ENCODE measurements around the gene TTLL12. TPM values are rescaled to one million over a fixed set of nuclear protein-coding genes. Genes with fewer than 3 reads are reported as not detected.

The TTLL12 gene
- total RNA-seq (2022; extraction: Qiagen RNA extraction; ENCODE audit: low read depth) = 17.5 to 22.3 TPM (median 19.8 TPM) in 5 replicates

GRCh38 chr22:43186272-43187170 is at the start of gene TTLL12:
Gene TTLL12 (minus strand): TSS chr22:43187134. CDS start chr22:43187069, 65 bp downstream.

GRCh38 chr22:43151251-43152002 is 35.5 kb downstream of the TTLL12 start, which contains the start of gene TSPO:
Gene TSPO (plus strand): TSS chr22:43151559. CDS start chr22:43159239, 7,680 bp downstream.

GRCh38 chr22:43142880-43143562 is 43.9 kb downstream of the TTLL12 start, which contains the start of gene MCAT:
Gene MCAT (minus strand): TSS chr22:43143398. CDS start chr22:43143348, 50 bp downstream.

Other genes starting within 250 kb of the TTLL12 start
- gene PACSIN2, start 172.0 kb downstream of the TTLL12 start, total RNA-seq (2022; extraction: Qiagen RNA extraction; ENCODE audit: low read depth) = 62.4 to 74.3 TPM (median 72.7 TPM) in 5 replicates
- gene TTLL1, start 97.7 kb downstream of the TTLL12 start, total RNA-seq (2022; extraction: Qiagen RNA extraction; ENCODE audit: low read depth) = 1.9 to 2.6 TPM (median 2.2 TPM) in 5 replicates
- 0.79 to 1.9 TPM (median 1.3 TPM) in 5 replicates for gene BIK, start 76.4 kb downstream of the TTLL12 start, total RNA-seq (2022; extraction: Qiagen RNA extraction; ENCODE audit: low read depth)
- gene MCAT, start 43.7 kb downstream of the TTLL12 start, total RNA-seq (2022; extraction: Qiagen RNA extraction; ENCODE audit: low read depth) = 17.9 to 28.6 TPM (median 26.1 TPM) in 5 replicates
- gene TSPO, start 35.6 kb downstream of the TTLL12 start, total RNA-seq (2022; extraction: Qiagen RNA extraction; ENCODE audit: low read depth) = 131 to 235 TPM (median 179 TPM) in 5 replicates
- gene SCUBE1, start 156.2 kb upstream of the TTLL12 start, total RNA-seq (2022; extraction: Qiagen RNA extraction; ENCODE audit: low read depth) = 0.05 to 0.31 TPM (median 0.12 TPM) in 5 replicates
- gene MPPED1, start 224.9 kb upstream of the TTLL12 start, total RNA-seq (2022; extraction: Qiagen RNA extraction; ENCODE audit: low read depth) = not detected in 5 replicates

Measured in A549 treated with RU486 at 1 μM for 4 hours (cell line).